Heart left ventricle (tissue), 13 donors: ENCODE measurements around the gene ALDOC.

Experiments
- POLR2A ChIP-seq, 2 donors: fragments of 450-650 bp; IDR thresholded peaks; one replicate each; pipeline ENCODE4 v1.6.1; 2017; ENCODE audit warnings: antibody characterized with exemption in 2 of 2, mild to moderate bottlenecking in 2 of 2, moderate library complexity in 2 of 2
- TF ChIP-seq, protein P1 (sequence below), 12 donors: fragments of 200-600 bp; sonication (generic) in 4 of 12; IDR thresholded peaks; one replicate each; pipeline versions ENCODE4 v1.5.0 to v1.8.0; 2018 to 2022; ENCODE audit warnings: antibody characterized with exemption in 12 of 12, mild to moderate bottlenecking in 5 of 12
- donor health status: ischemic (EF 13 %, LVEDD 7.1; RV severe dilation, severe dysfunction).
- donor health status: DM: no; HTN: yes; CAD: no.
- donor health status: DM: no; HTN: no; CAD: no.
- donor health status: ischemic (EF 25% LVEDD 6.9; RV normal size, moderate dysfunction).
- donor health status: ischemic (EF 25% LVEDD 5.7; RV mildly dilated, moderate dysfunction).
- donor health status: ischemic (EF 35%, LVEDD 5.7; RV mildly dilated, moderate dysfunction).
- donor health status: nonischemic (EF 11% LVEDD 7.7; RV severe dilation, severe dysfunction).
- donor health status: DM: yes; HTN: yes; CAD: no.
- donor health status: PGD.
- donor health status: ischemic (EF 29% LVEDD 5.4; RV normal size, mild dysfunction).
- donor health status: nonischemic (EF 23%, LVEDD 6.1; RV moderate dilation, normal function).

DNA sequence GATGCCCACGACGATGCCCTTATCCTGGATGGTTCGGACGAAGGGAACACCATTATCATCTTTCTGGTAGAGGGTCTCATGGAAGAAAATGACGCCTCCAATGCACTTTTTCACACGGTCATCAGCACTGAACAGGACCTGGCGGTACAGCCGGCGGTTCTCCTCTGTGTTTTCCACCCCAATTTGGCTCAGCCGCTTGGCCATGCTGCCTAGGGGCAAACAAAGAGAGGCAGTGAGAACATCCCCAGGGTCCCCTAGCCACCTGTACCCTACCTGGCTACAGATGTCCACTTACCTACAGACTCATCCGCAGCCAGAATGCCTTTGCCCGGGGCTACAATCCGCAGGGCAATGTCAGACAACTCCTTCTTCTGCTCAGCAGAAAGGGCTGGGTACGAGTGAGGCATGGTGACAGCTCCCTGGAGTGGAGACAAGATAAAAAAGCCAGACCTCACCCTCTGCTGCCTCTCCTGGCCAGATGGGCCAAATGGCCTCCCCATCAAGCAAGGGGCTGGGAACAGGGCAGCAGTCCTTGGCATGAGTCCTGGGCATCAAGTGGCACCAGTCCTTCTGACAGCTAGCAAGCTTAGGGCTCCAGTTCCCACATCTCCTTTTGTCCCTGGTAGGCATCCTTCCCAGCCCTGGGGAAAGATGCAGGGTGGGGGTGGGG, 1.4 kb downstream of the ALDOC start:
- TF ChIP-seq, protein P1, sequence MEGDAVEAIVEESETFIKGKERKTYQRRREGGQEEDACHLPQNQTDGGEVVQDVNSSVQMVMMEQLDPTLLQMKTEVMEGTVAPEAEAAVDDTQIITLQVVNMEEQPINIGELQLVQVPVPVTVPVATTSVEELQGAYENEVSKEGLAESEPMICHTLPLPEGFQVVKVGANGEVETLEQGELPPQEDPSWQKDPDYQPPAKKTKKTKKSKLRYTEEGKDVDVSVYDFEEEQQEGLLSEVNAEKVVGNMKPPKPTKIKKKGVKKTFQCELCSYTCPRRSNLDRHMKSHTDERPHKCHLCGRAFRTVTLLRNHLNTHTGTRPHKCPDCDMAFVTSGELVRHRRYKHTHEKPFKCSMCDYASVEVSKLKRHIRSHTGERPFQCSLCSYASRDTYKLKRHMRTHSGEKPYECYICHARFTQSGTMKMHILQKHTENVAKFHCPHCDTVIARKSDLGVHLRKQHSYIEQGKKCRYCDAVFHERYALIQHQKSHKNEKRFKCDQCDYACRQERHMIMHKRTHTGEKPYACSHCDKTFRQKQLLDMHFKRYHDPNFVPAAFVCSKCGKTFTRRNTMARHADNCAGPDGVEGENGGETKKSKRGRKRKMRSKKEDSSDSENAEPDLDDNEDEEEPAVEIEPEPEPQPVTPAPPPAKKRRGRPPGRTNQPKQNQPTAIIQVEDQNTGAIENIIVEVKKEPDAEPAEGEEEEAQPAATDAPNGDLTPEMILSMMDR (IDR thresholded peaks at IDR 0.05), result peak in 10 of 12 donors; percentile 8 to 52 (median 30)
- TF ChIP-seq POLR2A (IDR thresholded peaks at IDR 0.05), result no peak
